Heart left ventricle (tissue), 16 donors: ENCODE results near the gene LRRC1. TPM values are rescaled to one million over a fixed set of nuclear protein-coding genes. Genes with fewer than 3 reads are reported as not detected.
A peak's percentile ranks its signal among the peaks of the same experiment; 100 is the strongest.

ENCODE experiments used
- ATAC-seq, 4 donors: fragments of 200-7000 bp; cut with Tn5 transposase; one replicate each; pipeline ENCODE4 v1.9.1; 2020 to 2022; ENCODE audit warnings: moderate library complexity in 4 of 4, mild to moderate bottlenecking in 3 of 4, moderate number of reproducible peaks in 1 of 4
- DNase-seq, 5 donors: peaks; one replicate each; pipeline ENCODE4 v3.0.0-alpha.2; 2020
- H3K27ac ChIP-seq, 12 donors: fragments of 200-600 bp; sonication (generic) in 4 of 12; one replicate each; pipeline versions ENCODE4 v1.5.0 to v1.8.0; 2016 to 2022; ENCODE audit warnings: mild to moderate bottlenecking in 2 of 12
- H3K27me3 ChIP-seq, 9 donors: fragments of 200-600 bp; sonication (generic) in 2 of 9; one replicate each; pipeline versions ENCODE4 v1.5.1 to v1.8.0; 2016 to 2022; ENCODE audit warnings: mild to moderate bottlenecking in 3 of 9
- H3K36me3 ChIP-seq, 9 donors: fragments of 200-600 bp; sonication (generic) in 2 of 9; one replicate each; pipeline versions ENCODE4 v1.5.0 to v1.8.0; 2018 to 2022; ENCODE audit warnings: mild to moderate bottlenecking in 2 of 9
- H3K4me1 ChIP-seq, 12 donors: fragments of 200-600 bp; sonication (generic) in 4 of 12; one replicate each; pipeline versions ENCODE4 v1.5.0 to v1.8.0; 2016 to 2022; ENCODE audit warnings: mild to moderate bottlenecking in 3 of 12
- H3K4me3 ChIP-seq, 12 donors: fragments of 200-600 bp; sonication (generic) in 4 of 12; one replicate each; pipeline versions ENCODE4 v1.5.0 to v1.8.0; 2017 to 2022; ENCODE audit warnings: mild to moderate bottlenecking in 9 of 12, moderate library complexity in 4 of 12
- H3K9me3 ChIP-seq, 12 donors: fragments of 200-600 bp; sonication (generic) in 4 of 12; one replicate each; pipeline versions ENCODE4 v1.5.0 to v1.8.0; 2016 to 2022; ENCODE audit warnings: mild to moderate bottlenecking in 1 of 12
- CTCF ChIP-seq, 12 donors: fragments of 200-600 bp; sonication (generic) in 4 of 12; IDR thresholded peaks; one replicate each; pipeline versions ENCODE4 v1.5.0 to v1.8.0; 2018 to 2022; ENCODE audit warnings: antibody characterized with exemption in 12 of 12, mild to moderate bottlenecking in 5 of 12
- POLR2A ChIP-seq, 2 donors: fragments of 450-650 bp; IDR thresholded peaks; one replicate each; pipeline ENCODE4 v1.6.1; 2017; ENCODE audit warnings: antibody characterized with exemption in 2 of 2, mild to moderate bottlenecking in 2 of 2, moderate library complexity in 2 of 2
- WGBS, 4 donors: extraction: QIAGEN DNeasy Blood & Tissue Kit in 2 of 4; methylation state at CpG; one replicate each; pipeline versions ENCODE4 v1.1.5 to v1.1.7; 2013 to 2018; 5-methylcytosine and 5-hydroxymethylcytosine counted together
- intact Hi-C, 10 donors: fragments of 100-400 bp; cut with DNase I; formaldehyde crosslinking; loops; one replicate each; pipeline versions ENCODE4 v1.11.1 to v1.14.2; 2022
- polyA plus RNA-seq, 2 donors: library from polyadenylated mRNA; stranded (reverse); fragments of 200-250 nt; gene quantifications; one replicate each; pipeline ENCODE4 v1.2.3, GENCODE V29; 2013
- total RNA-seq, 9 donors: library from RNA; depleted of rRNA in 2 of 9; stranded (reverse); fragments of >200 nt in 2 of 9; fragmentation: NEBNext Ultra II Directional in 3 of 9; extraction: Animal tissue kit (Norgen Biotek cat#: 25700) in 3 of 9; gene quantifications; one replicate each; pipeline versions ENCODE4 v1.1.0 to v1.2.4, GENCODE V29; 2016 to 2023
- donor health status: ischemic (EF 13 %, LVEDD 7.1; RV severe dilation, severe dysfunction).
- donor health status: healthy with polysubstance abuse.
- donor health status: DM: no; HTN: yes; CAD: no.
- donor health status: DM: no; HTN: no; CAD: no.
- donor health status: ischemic (EF 25% LVEDD 6.9; RV normal size, moderate dysfunction).
- donor health status: ischemic (EF 25% LVEDD 5.7; RV mildly dilated, moderate dysfunction).
- donor health status: healthy.
- donor health status: DM: yes; HTN: yes; CAD: no.
- donor health status: ischemic (EF 35%, LVEDD 5.7; RV mildly dilated, moderate dysfunction).
- donor health status: nonischemic (EF 11% LVEDD 7.7; RV severe dilation, severe dysfunction).
- donor health status: DM: yes; HTN: yes; CAD: no.
- donor health status: PGD.
- donor health status: ischemic (EF 29% LVEDD 5.4; RV normal size, mild dysfunction).
- donor health status: nonischemic (EF 23%, LVEDD 6.1; RV moderate dilation, normal function).

The LRRC1 gene
- total and polyA plus RNA-seq, 11 donors = 1.2 to 11.2 (median 3.3) TPM

GRCh38 chr6:53934023-53934422 is 139.2 kb downstream of the LRRC1 start:
- intact Hi-C loops = no loop called here

DNA sequence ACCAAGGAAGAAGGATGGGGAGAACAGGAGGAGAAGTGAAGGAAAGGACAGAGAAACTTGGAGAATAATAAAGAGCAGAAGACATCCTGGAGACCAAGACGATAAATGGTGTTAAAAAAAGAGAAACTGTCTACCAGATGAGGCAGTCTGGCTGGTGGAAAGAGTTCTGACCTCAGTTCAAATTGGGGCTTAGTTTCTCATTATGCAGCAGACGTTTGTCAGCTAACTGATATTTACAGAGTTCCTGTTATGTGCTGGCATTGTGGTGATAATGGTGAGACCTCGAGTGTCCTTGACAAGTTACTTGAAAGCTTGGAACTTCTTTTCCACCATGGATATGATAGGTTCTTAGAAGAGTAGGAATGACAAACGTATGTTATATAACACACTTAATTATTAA is 142.7 kb downstream of the LRRC1 start:
- WGBS, 4 donors = 35 to 38% (median 37%) methylated on average over 4 of the region's 4 CpGs
- no peak overlapping the region for H3K27ac ChIP-seq

More at GRCh38 chr6:53934023-53934422, 139.2 kb downstream of the LRRC1 start:
- peaks cover 0 to 23% (median 6%) of the 10 kb centered on the region in 12 donors for H3K4me1 ChIP-seq
- TF ChIP-seq POLR2A (IDR thresholded peaks at IDR 0.05) (no peak), CTCF (IDR thresholded peaks at IDR 0.05) (no peak)
- H3K36me3 ChIP-seq = no peaks in the 10 kb centered on the region
- H3K4me3 ChIP-seq = no peak overlapping the region
- ATAC-seq (no peak), DNase-seq (no peak)
- no peaks in the 10 kb centered on the region for H3K9me3 ChIP-seq
- no peaks in the 10 kb centered on the region for H3K27me3 ChIP-seq
- no peak overlapping the region for H3K27ac ChIP-seq
- WGBS, 4 donors = 92 to 94% (median 94%) methylated on average over 6 of the region's 6 CpGs

DNA sequence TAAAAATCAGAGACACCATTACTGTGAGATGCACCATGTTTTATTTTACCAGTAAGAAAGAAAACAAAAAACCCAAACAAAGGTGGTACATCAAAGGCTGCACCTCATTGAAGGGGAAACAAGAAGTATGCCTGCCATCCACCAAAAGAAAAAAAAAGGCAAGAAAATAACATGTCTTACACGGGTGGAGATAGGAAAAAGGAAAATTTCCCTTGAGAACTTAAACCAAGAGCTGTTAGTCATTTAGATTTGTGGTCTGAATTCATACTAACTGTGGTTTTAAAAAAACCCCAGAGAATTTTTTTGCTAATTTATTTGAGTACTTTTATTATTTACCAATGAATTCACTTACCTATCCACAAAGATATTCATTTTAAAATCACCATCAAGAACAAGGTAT is 144.0 kb downstream of the LRRC1 start:
- Histone ChIP-seq H3K36me3 (no peaks in the 10 kb centered on the region), H3K4me1 (peaks cover 0 to 21% (median 1%) of the 10 kb centered on the region in 12 donors), H3K27me3 (no peaks in the 10 kb centered on the region), H3K4me3 (no peak overlapping the region), H3K9me3 (no peaks in the 10 kb centered on the region), H3K27ac (no peak overlapping the region)
- ATAC-seq (no peak), DNase-seq (no peak)
- TF ChIP-seq CTCF (IDR thresholded peaks at IDR 0.05) (no peak), POLR2A (IDR thresholded peaks at IDR 0.05) (no peak)
- WGBS, 4 donors = 37 to 55% (median 50%) methylated on average over 1 of the region's 1 CpG
- intact Hi-C loops = no loop called here

More for the DNA sequence above, 142.7 kb downstream of the LRRC1 start:
- Histone ChIP-seq H3K9me3 (no peaks in the 10 kb centered on the region), H3K4me1 (peaks cover 0 to 12% (median 0%) of the 10 kb centered on the region in 12 donors), H3K36me3 (no peaks in the 10 kb centered on the region), H3K27me3 (no peaks in the 10 kb centered on the region), H3K4me3 (no peak overlapping the region)
- ATAC-seq = peak in 1 of 4 donors; percentile 24
- TF ChIP-seq CTCF (IDR thresholded peaks at IDR 0.05) (no peak), POLR2A (IDR thresholded peaks at IDR 0.05) (no peak)
- no peak for DNase-seq
- intact Hi-C loops = no loop called here

GRCh38 chr6:53939830-53940229 is 145.0 kb downstream of the LRRC1 start:
- Histone ChIP-seq H3K9me3 (no peaks in the 10 kb centered on the region), H3K27me3 (no peaks in the 10 kb centered on the region), H3K36me3 (no peaks in the 10 kb centered on the region), H3K27ac (no peak overlapping the region), H3K4me3 (no peak overlapping the region), H3K4me1 (peaks cover 0 to 27% (median 1%) of the 10 kb centered on the region in 12 donors)
- DNase-seq (no peak), ATAC-seq (no peak)
- 82 to 87% (median 84%) methylated on average over 3 of the region's 3 CpGs for WGBS, 4 donors
- intact Hi-C loops = loop anchor here in 1 of 10 donors (5.0 kb wide), 1 partner anchor 58 kb away; no protein-coding TSS in a partner anchor
- no peak for TF ChIP-seq CTCF (IDR thresholded peaks at IDR 0.05)
- no peak for TF ChIP-seq POLR2A (IDR thresholded peaks at IDR 0.05)
